ENCODE measurements around the gene PTGR1. TPM values are rescaled to one million over a fixed set of nuclear protein-coding genes. Genes with fewer than 3 reads are reported as not detected.

The PTGR1 gene
- total and polyA plus RNA-seq, 2 experiments from 2014 or later = 65.2 to 99.5 TPM

DNA sequence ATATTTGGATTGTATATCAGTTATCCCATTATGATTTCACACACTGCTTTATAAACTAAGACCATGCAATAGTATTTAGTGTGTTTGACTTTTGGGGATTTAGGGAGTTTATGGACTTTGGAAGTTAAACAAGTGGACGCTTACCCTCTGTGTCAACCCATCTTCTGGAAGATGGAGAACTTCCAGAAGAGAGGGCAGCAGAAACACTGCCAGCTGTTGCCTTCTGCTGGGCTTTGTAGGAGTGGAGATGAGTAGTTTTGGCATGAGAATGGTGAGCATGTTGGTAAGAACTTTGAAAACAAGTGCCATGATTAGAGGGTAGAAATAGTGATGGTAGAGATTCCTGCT lies 33.9 kb upstream of the PTGR1 start:
- TF ChIP-seq EZH2 (IDR thresholded peaks at IDR 0.05; ENCODE audit: insufficient read depth, poor library complexity, severe bottlenecking) = no peak
- Histone ChIP-seq H3F3A (ENCODE audit: insufficient read depth) (peaks cover 6% of the 10 kb centered on the region), H3K79me2 (ENCODE audit: insufficient read depth) (peaks cover 71% of the 10 kb centered on the region), H3K9me2 (ENCODE audit: insufficient read depth) (no peaks in the 10 kb centered on the region), H3K27me3 (replicated peaks; ENCODE audit: insufficient read depth) (no peaks in the 10 kb centered on the region), H2AFZ (no peak overlapping the region), H3K9me3 (ENCODE audit: low read depth) (no peaks in the 10 kb centered on the region), H3K4me3 (0 out of 2 replicates have a peak overlapping the region, but pooled peaks have one; percentile 89), H3K9ac (no peak overlapping the region), H3K36me3 (ENCODE audit: low read depth) (no peaks in the 10 kb centered on the region), H3K4me1 (ENCODE audit: insufficient read depth) (peaks cover 36% of the 10 kb centered on the region), H4K20me1 (ENCODE audit: insufficient read depth) (peaks cover 23% of the 10 kb centered on the region), H3K27ac (no peak overlapping the region), H3K4me2 (ENCODE audit: unreplicated experiment) (peak overlapping the region; percentile 92)
- in situ Hi-C loops (cut with MboI) = no loop called here
- no peak for DNase-seq
- 95 to 100% methylated on average over 1 of the region's 1 CpG for WGBS, 2 experiments (ENCODE audit: low coverage in 1 of 2, low lambda C conversion rate in 2 of 2, missing lambda C conversion rate in 2 of 2)

DNA sequence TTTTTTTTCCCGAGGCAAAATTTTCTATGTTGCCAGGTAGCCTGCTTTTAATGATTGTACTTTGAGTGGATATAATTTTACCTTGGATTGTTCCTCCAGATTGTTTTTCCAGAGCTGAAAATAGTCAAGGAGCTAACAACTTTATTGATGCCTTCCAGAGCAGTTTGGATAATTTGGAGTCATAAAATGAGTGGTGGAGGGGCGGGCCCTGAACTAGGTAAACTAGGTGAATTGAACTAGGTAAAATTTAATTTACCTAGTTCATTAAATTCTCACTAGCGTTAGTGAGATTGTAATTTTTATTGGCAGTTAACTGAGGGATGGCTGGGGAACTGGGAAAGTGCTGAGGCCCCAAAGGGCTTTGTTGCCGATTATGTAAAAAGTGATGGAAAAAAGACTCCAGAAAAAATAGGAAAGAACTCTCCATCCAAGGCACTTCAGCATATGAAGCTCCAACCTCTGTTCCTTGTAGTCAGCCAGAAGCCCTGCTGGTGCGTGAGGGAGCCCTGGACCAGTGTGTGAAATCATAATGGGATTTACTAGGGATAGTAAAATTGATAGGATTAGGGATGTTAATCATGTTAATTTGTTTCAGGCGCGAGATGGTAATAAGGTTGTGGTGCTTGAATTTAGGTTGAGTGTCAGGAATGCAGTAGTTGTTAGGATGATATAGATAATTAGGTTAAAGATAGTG lies 33.4 kb upstream of the PTGR1 start:
- Histone ChIP-seq H3K4me2 (ENCODE audit: unreplicated experiment) (peak overlapping the region; percentile 92), H3K27me3 (replicated peaks; ENCODE audit: insufficient read depth) (no peaks in the 10 kb centered on the region), H3K4me1 (ENCODE audit: insufficient read depth) (peaks cover 36% of the 10 kb centered on the region), H3K4me3 (peak overlapping the region; percentile 89), H3K9me2 (ENCODE audit: insufficient read depth) (no peaks in the 10 kb centered on the region), H2AFZ (no peak overlapping the region), H3K79me2 (ENCODE audit: insufficient read depth) (peaks cover 66% of the 10 kb centered on the region), H3K9ac (peak overlapping the region; percentile 95), H3K9me3 (ENCODE audit: low read depth) (no peaks in the 10 kb centered on the region), H3F3A (ENCODE audit: insufficient read depth) (0 out of 2 replicates have a peak, but pooled peaks cover 1% of the 10 kb centered on the region), H3K27ac (no peak overlapping the region), H4K20me1 (ENCODE audit: insufficient read depth) (peaks cover 23% of the 10 kb centered on the region), H3K36me3 (ENCODE audit: low read depth) (no peaks in the 10 kb centered on the region)
- WGBS, 2 experiments (ENCODE audit: low coverage in 1 of 2, low lambda C conversion rate in 2 of 2, missing lambda C conversion rate in 2 of 2) = 84 to 85% methylated on average over 7 of the region's 7 CpGs
- no peak for DNase-seq
- TF ChIP-seq EZH2 (IDR thresholded peaks at IDR 0.05; ENCODE audit: insufficient read depth, poor library complexity, severe bottlenecking) = no peak
- in situ Hi-C loops (cut with MboI) = no loop called here

DNA sequence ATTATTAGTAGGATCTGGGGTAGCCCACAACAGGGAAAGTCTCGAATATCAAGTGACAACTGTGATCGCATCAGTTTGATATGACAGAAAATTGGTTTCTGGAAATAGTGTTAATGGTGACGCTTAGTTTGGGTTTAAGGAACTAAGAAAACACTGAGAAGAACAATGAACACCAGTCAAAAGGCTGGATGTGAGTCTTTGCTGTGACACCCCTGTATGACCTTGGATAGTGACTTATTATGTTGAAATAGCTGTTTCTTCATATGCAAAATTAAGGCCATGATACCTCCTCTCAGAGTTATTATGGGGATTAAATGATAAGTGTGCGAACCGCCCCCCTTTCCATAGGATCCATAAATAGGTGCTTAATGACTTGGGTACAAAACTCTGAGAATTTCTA lies 32.6 kb upstream of the PTGR1 start:
- H3K9ac ChIP-seq = peak overlapping the region; percentile 95
- peak overlapping the region; percentile 92 for H3K4me2 ChIP-seq (ENCODE audit: unreplicated experiment)
- in situ Hi-C loops (cut with MboI) = no loop called here
- peak overlapping the region; percentile 89 for H3K4me3 ChIP-seq
- H4K20me1 ChIP-seq (ENCODE audit: insufficient read depth) = peaks cover 18% of the 10 kb centered on the region
- peak; percentile 40 for DNase-seq
- H3K4me1 ChIP-seq (ENCODE audit: insufficient read depth) = peaks cover 36% of the 10 kb centered on the region
- H2AFZ ChIP-seq = peak overlapping the region; percentile 99
- H3K9me3 ChIP-seq (ENCODE audit: low read depth) = no peaks in the 10 kb centered on the region
- 21 to 23% methylated on average over 5 of the region's 5 CpGs for WGBS, 2 experiments (ENCODE audit: low coverage in 1 of 2, low lambda C conversion rate in 2 of 2, missing lambda C conversion rate in 2 of 2)
- H3K79me2 ChIP-seq (ENCODE audit: insufficient read depth) = peaks cover 58% of the 10 kb centered on the region
- no peaks in the 10 kb centered on the region for H3F3A ChIP-seq (ENCODE audit: insufficient read depth)
- TF ChIP-seq EZH2phosphoT487 (IDR thresholded peaks at IDR 0.05; ENCODE audit: insufficient read depth, low read depth) = no peak
- TF ChIP-seq EZH2 (IDR thresholded peaks at IDR 0.05; ENCODE audit: insufficient read depth, poor library complexity, severe bottlenecking) = no peak
- H3K27ac ChIP-seq = peak overlapping the region; percentile 80
- H3K36me3 ChIP-seq (ENCODE audit: low read depth) = no peaks in the 10 kb centered on the region
- no peaks in the 10 kb centered on the region for H3K27me3 ChIP-seq (replicated peaks; ENCODE audit: insufficient read depth)
- H3K9me2 ChIP-seq (ENCODE audit: insufficient read depth) = no peaks in the 10 kb centered on the region

DNA sequence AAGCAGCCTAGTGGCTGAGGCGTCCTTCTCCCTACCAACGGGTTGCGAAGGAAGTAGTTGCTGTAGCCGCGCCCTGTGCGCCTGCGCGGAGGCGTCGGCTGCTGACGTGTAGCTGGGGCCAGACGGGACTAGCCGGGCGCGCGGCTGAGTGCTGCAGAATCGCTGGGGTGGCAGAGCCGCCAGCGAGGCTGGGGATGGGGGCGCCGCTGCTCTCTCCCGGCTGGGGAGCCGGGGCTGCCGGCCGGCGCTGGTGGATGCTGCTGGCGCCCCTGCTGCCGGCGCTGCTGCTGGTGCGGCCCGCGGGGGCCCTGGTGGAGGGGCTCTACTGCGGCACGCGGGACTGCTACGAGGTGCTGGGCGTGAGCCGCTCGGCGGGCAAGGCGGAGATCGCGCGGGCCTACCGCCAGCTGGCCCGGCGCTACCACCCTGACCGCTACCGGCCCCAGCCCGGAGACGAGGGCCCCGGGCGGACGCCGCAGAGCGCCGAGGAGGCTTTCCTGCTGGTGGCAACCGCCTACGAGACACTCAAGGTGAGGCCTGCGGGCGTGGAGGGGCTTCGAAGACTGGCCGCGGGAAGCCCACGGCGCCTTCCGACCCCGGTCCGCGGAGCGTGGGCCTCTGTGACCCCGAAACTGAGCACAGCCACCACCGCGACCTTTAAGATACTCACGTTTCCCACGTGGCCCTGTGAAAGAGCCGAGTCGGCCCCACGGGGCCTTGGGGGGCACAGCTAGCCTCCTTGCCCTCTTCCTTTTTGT lies 31.9 kb upstream of the PTGR1 start, which contains the start of gene DNAJC25:
TSS of gene DNAJC25 (plus strand) at position 121 of the 758 bp plus-strand sequence. CDS start at position 195, 74 bp downstream.
- Histone ChIP-seq H3K4me3 (peak within 1 kb of the TSS; percentile 89), H4K20me1 (ENCODE audit: insufficient read depth) (peaks cover 18% of the 10 kb centered on the region), H3K27ac (peak within 1 kb of the TSS; percentile 80), H2AFZ (peak within 1 kb of the TSS; percentile 99), H3K79me2 (ENCODE audit: insufficient read depth) (peaks cover 52% of the 10 kb centered on the region), H3K4me2 (ENCODE audit: unreplicated experiment) (peak within 1 kb of the TSS; percentile 92), H3K36me3 (ENCODE audit: low read depth) (no peaks in the 10 kb centered on the region), H3K9ac (peak within 1 kb of the TSS; percentile 95), H3K4me1 (ENCODE audit: insufficient read depth) (peaks cover 36% of the 10 kb centered on the region), H3K27me3 (replicated peaks; ENCODE audit: insufficient read depth) (no peaks in the 10 kb centered on the region), H3K9me3 (ENCODE audit: low read depth) (no peaks in the 10 kb centered on the region), H3K9me2 (ENCODE audit: insufficient read depth) (no peaks in the 10 kb centered on the region), H3F3A (ENCODE audit: insufficient read depth) (no peaks in the 10 kb centered on the region)
- in situ Hi-C loops (cut with MboI) = no loop called here
- DNase-seq = peak; percentile 99
- TF ChIP-seq EZH2phosphoT487 (IDR thresholded peaks at IDR 0.05; ENCODE audit: insufficient read depth, low read depth) (no peak), EZH2 (IDR thresholded peaks at IDR 0.05; ENCODE audit: insufficient read depth, poor library complexity, severe bottlenecking) (no peak)
- WGBS, 2 experiments (ENCODE audit: low coverage in 1 of 2, low lambda C conversion rate in 2 of 2, missing lambda C conversion rate in 2 of 2) = 1 to 2% methylated on average over 59 to 76 of the region's 79 CpGs
